Sigmoid colon (tissue), 4 donors: ENCODE data around the gene EHBP1.

Experiments
- EP300 ChIP-seq, 4 donors: sonication (generic); formaldehyde crosslinking; IDR thresholded peaks; one replicate each; pipeline ENCODE4 v1.6.1; 2017; ENCODE audit warnings: antibody characterized with exemption in 4 of 4
- POLR2A ChIP-seq, 2 donors: fragments of 450-650 bp; IDR thresholded peaks; one replicate each; pipeline ENCODE4 v1.6.1; 2016; ENCODE audit warnings: antibody characterized with exemption in 2 of 2, mild to moderate bottlenecking in 2 of 2, moderate library complexity in 2 of 2
- POLR2AphosphoS5 ChIP-seq, 4 donors: sonication (generic); formaldehyde crosslinking; IDR thresholded peaks; one replicate each; pipeline ENCODE4 v1.6.1; 2017; ENCODE audit warnings: antibody characterized with exemption in 4 of 4
- TF ChIP-seq, protein P1 (sequence below), 4 experiments: fragments of 450-650 bp in 3 of 4; fragments of 200-600 bp in 1 of 4; IDR thresholded peaks; one replicate each; pipeline ENCODE4 v1.5.1; 2016 to 2019; ENCODE audit warnings: antibody characterized with exemption in 4 of 4, mild to moderate bottlenecking in 3 of 4, moderate library complexity in 2 of 4

DNA sequence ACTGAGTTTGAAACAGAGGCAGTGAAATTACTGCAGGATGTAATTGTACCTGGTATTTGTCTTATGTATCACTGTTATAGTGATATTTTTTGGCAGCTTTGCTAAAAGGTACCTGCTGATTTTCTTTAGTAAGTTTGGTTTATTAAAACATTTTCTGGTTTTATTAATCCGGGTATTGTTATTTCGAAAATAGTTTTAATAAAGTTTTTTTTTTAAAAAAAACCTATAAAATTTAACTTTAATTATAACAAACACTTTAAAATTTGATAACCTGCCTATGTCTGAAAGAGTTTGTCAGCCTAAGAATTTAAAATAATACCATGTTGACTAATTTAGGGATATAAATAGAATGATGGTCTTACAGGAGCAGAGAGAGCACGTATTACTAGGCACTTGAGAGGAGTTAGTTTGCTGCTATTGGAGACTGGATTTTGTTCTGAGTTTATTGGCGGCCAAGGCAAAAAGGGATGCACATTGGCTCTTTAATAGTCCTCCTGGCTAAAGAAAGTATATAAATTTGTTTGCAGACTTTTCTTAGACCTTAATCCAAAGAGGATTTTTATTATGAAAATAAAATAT lies 12.1 kb downstream of the EHBP1 start:
- TF ChIP-seq, protein P1, sequence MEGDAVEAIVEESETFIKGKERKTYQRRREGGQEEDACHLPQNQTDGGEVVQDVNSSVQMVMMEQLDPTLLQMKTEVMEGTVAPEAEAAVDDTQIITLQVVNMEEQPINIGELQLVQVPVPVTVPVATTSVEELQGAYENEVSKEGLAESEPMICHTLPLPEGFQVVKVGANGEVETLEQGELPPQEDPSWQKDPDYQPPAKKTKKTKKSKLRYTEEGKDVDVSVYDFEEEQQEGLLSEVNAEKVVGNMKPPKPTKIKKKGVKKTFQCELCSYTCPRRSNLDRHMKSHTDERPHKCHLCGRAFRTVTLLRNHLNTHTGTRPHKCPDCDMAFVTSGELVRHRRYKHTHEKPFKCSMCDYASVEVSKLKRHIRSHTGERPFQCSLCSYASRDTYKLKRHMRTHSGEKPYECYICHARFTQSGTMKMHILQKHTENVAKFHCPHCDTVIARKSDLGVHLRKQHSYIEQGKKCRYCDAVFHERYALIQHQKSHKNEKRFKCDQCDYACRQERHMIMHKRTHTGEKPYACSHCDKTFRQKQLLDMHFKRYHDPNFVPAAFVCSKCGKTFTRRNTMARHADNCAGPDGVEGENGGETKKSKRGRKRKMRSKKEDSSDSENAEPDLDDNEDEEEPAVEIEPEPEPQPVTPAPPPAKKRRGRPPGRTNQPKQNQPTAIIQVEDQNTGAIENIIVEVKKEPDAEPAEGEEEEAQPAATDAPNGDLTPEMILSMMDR (IDR thresholded peaks at IDR 0.05), result no peak
- TF ChIP-seq POLR2AphosphoS5 (IDR thresholded peaks at IDR 0.05), result no peak
- no peak for TF ChIP-seq POLR2A (IDR thresholded peaks at IDR 0.05)
- no peak for TF ChIP-seq EP300 (IDR thresholded peaks at IDR 0.05)
